GM23338 (cell line): Measurements from ENCODE around the gene UNC5A. TPM values are rescaled to one million over a fixed set of nuclear protein-coding genes. Genes with fewer than 3 reads are reported as not detected.

Source experiments
- ATAC-seq: fragments of 200-7000 bp; cut with Tn5 transposase; 3 replicates; pipeline ENCODE4 v1.9.1; 2020
- DNase-seq: peaks from one replicate; pipeline ENCODE4 v3.0.0-alpha.2; 2015; ENCODE audit warnings: low spot score
- H2AFZ ChIP-seq: fragments of 200-600 bp; sonication (generic); 2 replicates; pipeline ENCODE4 v1.8.0; 2016; ENCODE audit warnings: antibody characterized with exemption, mild to moderate bottlenecking, moderate library complexity
- H3F3A ChIP-seq: fragments of 200-600 bp; sonication (generic); replicated peaks from 2 replicates; pipeline ENCODE4 v1.8.0; 2017; ENCODE audit warnings: antibody characterized with exemption, mixed run types, low read depth
- H3K27ac ChIP-seq: fragments of 200-600 bp; sonication (generic); 2 replicates; pipeline ENCODE4 v1.6.1; 2016; ENCODE audit warnings: low read depth
- H3K27me3 ChIP-seq: fragments of 200-600 bp; sonication (generic); 2 replicates; pipeline ENCODE4 v1.8.0; 2016; ENCODE audit warnings: mild to moderate bottlenecking, mixed run types, moderate library complexity; ENCODE audit not compliant: insufficient read depth
- H3K36me3 ChIP-seq: fragments of 200-600 bp; sonication (generic); 2 replicates; pipeline ENCODE4 v1.8.0; 2016; ENCODE audit warnings: mild to moderate bottlenecking; ENCODE audit not compliant: insufficient read depth
- H3K4me1 ChIP-seq: fragments of 200-600 bp; sonication (generic); 2 replicates; pipeline ENCODE4 v1.8.0; 2016; ENCODE audit warnings: mild to moderate bottlenecking, moderate library complexity; ENCODE audit not compliant: insufficient read depth
- H3K4me2 ChIP-seq: fragments of 200-600 bp; sonication (generic); 2 replicates; pipeline ENCODE4 v1.7.1; 2017; ENCODE audit warnings: mixed run types
- H3K4me3 ChIP-seq: fragments of 200-600 bp; sonication (generic); 2 replicates; pipeline ENCODE4 v1.6.1; 2016; ENCODE audit warnings: mixed run types
- H3K79me2 ChIP-seq: fragments of 200-600 bp; sonication (generic); replicated peaks from 2 replicates; pipeline ENCODE4 v1.8.0; 2017; ENCODE audit warnings: mild to moderate bottlenecking; ENCODE audit not compliant: insufficient read depth
- H3K9me2 ChIP-seq: fragments of 200-600 bp; sonication (generic); 2 replicates; pipeline ENCODE4 v1.8.0; 2017; ENCODE audit not compliant: insufficient read depth
- H4K20me1 ChIP-seq: fragments of 200-600 bp; sonication (generic); replicated peaks from 2 replicates; pipeline ENCODE4 v1.8.0; 2017; ENCODE audit warnings: mild to moderate bottlenecking; ENCODE audit not compliant: insufficient read depth
- H3K27ac Mint-ChIP-seq: 2 replicates; pipeline ENCODE4 v1.8.0; 2020; ENCODE audit warnings: inconsistent platforms, mild to moderate bottlenecking, moderate library complexity, mixed read lengths
- H3K27me3 Mint-ChIP-seq: 3 replicates; pipeline ENCODE4 v1.8.0; 2022; ENCODE audit warnings: low read depth, mild to moderate bottlenecking, moderate library complexity, mixed read lengths, inconsistent platforms; ENCODE audit not compliant: insufficient read depth, poor library complexity
- H3K36me3 Mint-ChIP-seq: 3 replicates; pipeline ENCODE4 v1.8.0; 2021; ENCODE audit warnings: low read depth, mild to moderate bottlenecking, inconsistent platforms, moderate library complexity, mixed read lengths
- H3K4me1 Mint-ChIP-seq: 3 replicates; pipeline ENCODE4 v1.8.0; 2020; ENCODE audit warnings: mild to moderate bottlenecking, inconsistent platforms, mixed read lengths
- H3K4me3 Mint-ChIP-seq: 3 replicates; pipeline ENCODE4 v1.8.0; 2021; ENCODE audit warnings: moderate library complexity, mild to moderate bottlenecking, inconsistent platforms, mixed read lengths
- H3K9me3 Mint-ChIP-seq: 3 replicates; pipeline ENCODE4 v1.8.0; 2020; ENCODE audit warnings: moderate library complexity, mild to moderate bottlenecking, inconsistent platforms, mixed read lengths
- CREB1 ChIP-seq: fragments of 250-450 bp; sonication (Bioruptor Pico); IDR thresholded peaks from 2 replicates; pipeline ENCODE4 v1.5.0; 2020; ENCODE audit warnings: low read depth, mild to moderate bottlenecking, moderate library complexity
- EZH2phosphoT487 ChIP-seq: fragments of 200-600 bp; sonication (generic); IDR thresholded peaks from one replicate; pipeline ENCODE4 v1.8.1; 2018; ENCODE audit warnings: antibody characterized with exemption; ENCODE audit not compliant: unreplicated experiment
- JUNB ChIP-seq: IDR thresholded peaks from one replicate; pipeline ENCODE4 v1.6.1; 2016; ENCODE audit warnings: antibody characterized with exemption; ENCODE audit not compliant: unreplicated experiment
- NANOG ChIP-seq: IDR thresholded peaks from 2 replicates; pipeline ENCODE4 v1.6.1; 2016; ENCODE audit warnings: antibody characterized with exemption, borderline replicate concordance
- STAT1 ChIP-seq: IDR thresholded peaks from one replicate; pipeline ENCODE4 v1.6.1; 2016; ENCODE audit warnings: antibody characterized with exemption; ENCODE audit not compliant: unreplicated experiment
- ZNF114 ChIP-seq: fragments of 250-450 bp; sonication (Bioruptor Pico); IDR thresholded peaks from 2 replicates; pipeline ENCODE4 v1.5.0; 2020; ENCODE audit warnings: mild to moderate bottlenecking, moderate library complexity
- ZNF462 ChIP-seq: fragments of 250-450 bp; sonication (Bioruptor Pico); IDR thresholded peaks from 2 replicates; pipeline ENCODE4 v1.5.0; 2020; ENCODE audit warnings: mild to moderate bottlenecking, moderate library complexity
- polyA plus RNA-seq: library from polyadenylated mRNA; unstranded; fragments of >200 nt; fragmentation: Nextera tagmentation; extraction: Ambion mirVana; gene quantifications from 2 replicates; pipeline ENCODE4 v1.2.1, GENCODE V29; 2016
- total RNA-seq: library from RNA; depleted of rRNA; stranded (reverse); fragments of >200 nt; shearing (Covaris generic); gene quantifications from 2 replicates; pipeline ENCODE4 v1.2.3, GENCODE V29; 2014

UNC5A gene
- total and polyA plus RNA-seq, 2 experiments from 2014 or later = 0.92 to 3.9 TPM

GRCh38 chr5:176802116-176802784 is 8.1 kb upstream of the UNC5A start (continued):
- TF ChIP-seq NANOG (no peak), ZNF462 (CRISPR knock-in tag) (no peak)

GRCh38 chr5:176803068-176803942 is 7.1 kb upstream of the UNC5A start:
- Mint-ChIP-seq H3K27ac (no peak overlapping the region), H3K4me1 (0 out of 3 replicates have a peak, but pooled peaks cover 3% of the 10 kb centered on the region), H3K9me3 (no peaks in the 10 kb centered on the region), H3K27me3 (peaks cover 3% of the 10 kb centered on the region), H3K36me3 (no peaks in the 10 kb centered on the region), H3K4me3 (no peak overlapping the region)
- Histone ChIP-seq H3K4me3 (no peak overlapping the region), H3K9me2 (no peaks in the 10 kb centered on the region), H3K4me1 (no peaks in the 10 kb centered on the region; the same call in 1 of the 2 replicates), H3K27me3 (peaks cover 11% of the 10 kb centered on the region), H3K4me2 (no peak overlapping the region), H3K79me2 (no peaks in the 10 kb centered on the region), H3F3A (no peaks in the 10 kb centered on the region), H3K36me3 (no peaks in the 10 kb centered on the region), H2AFZ (no peak overlapping the region), H3K27ac (no peak overlapping the region), H4K20me1 (no peaks in the 10 kb centered on the region)
- DNase-seq (no peak), ATAC-seq (peak; percentile 30)
- no peak for TF ChIP-seq ZNF462 (CRISPR knock-in tag)
- TF ChIP-seq EZH2phosphoT487 = no peak
- no peak for TF ChIP-seq JUNB
- no peak for TF ChIP-seq STAT1
- TF ChIP-seq ZNF114 (CRISPR knock-in tag) = no peak
- TF ChIP-seq CREB1 (CRISPR knock-in tag) = no peak
- TF ChIP-seq NANOG = no peak
